ENCODE results near the gene GLP1R.

DNA sequence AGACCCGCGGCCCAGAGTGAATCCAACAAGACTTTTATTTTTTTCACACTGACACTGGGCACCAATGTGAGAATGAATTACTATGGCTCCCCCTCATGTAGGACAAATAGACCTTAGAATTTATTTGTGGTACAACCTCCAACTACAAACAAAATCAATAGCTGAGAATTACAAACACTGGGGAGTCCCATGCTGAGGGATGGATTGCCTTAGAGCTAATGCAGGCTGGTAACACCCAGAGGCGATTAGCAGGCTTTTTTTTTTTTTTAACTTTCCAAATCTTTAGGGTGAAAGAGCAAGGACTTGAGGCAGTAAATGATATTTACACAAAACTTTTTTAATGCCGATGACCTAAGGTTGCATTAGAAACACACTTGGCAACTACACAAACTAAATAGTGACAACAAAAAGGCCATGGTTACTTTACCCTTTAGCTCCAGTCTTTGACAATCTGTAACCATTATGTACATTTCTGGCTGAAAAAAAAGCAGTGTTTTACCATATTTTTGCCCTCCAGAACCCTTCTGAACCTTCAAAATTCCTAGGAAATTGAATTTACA is 44.6 kb downstream of the GLP1R start:
- TF ChIP-seq, protein P1, sequence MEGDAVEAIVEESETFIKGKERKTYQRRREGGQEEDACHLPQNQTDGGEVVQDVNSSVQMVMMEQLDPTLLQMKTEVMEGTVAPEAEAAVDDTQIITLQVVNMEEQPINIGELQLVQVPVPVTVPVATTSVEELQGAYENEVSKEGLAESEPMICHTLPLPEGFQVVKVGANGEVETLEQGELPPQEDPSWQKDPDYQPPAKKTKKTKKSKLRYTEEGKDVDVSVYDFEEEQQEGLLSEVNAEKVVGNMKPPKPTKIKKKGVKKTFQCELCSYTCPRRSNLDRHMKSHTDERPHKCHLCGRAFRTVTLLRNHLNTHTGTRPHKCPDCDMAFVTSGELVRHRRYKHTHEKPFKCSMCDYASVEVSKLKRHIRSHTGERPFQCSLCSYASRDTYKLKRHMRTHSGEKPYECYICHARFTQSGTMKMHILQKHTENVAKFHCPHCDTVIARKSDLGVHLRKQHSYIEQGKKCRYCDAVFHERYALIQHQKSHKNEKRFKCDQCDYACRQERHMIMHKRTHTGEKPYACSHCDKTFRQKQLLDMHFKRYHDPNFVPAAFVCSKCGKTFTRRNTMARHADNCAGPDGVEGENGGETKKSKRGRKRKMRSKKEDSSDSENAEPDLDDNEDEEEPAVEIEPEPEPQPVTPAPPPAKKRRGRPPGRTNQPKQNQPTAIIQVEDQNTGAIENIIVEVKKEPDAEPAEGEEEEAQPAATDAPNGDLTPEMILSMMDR (conservative IDR thresholded peaks at IDR 0.05; ENCODE audit: low read depth, low read length) = no peak
- no peak for TF ChIP-seq EZH2phosphoT487 (IDR thresholded peaks at IDR 0.05; ENCODE audit: borderline replicate concordance, low read length)
